HL-60/S4 (cell line): ENCODE data around the gene RAD23A.

Experiments used
- in situ Hi-C: fragments of 300-500 bp; cut with MboI; formaldehyde crosslinking; loops from 2 replicates; pipeline ENCODE4 v1.14.3; 2022; ENCODE audit warnings: low sequenced_read_pairs

Gene RAD23A

GRCh38 chr19:13001502-13002165 is 56.0 kb downstream of the RAD23A start:
- in situ Hi-C loops: no loop called here

GRCh38 chr19:13002166-13002898 is 56.7 kb downstream of the RAD23A start:
- in situ Hi-C loops: no loop called here

GRCh38 chr19:13003081-13003480 is 57.4 kb downstream of the RAD23A start:
- in situ Hi-C loops: no loop called here
